AG10803 (cell line): ENCODE results near the gene HES3.
A peak's percentile ranks its signal among the peaks of the same experiment; 100 is the strongest.

Source experiments
- DNase-seq: peaks from one replicate; pipeline ENCODE4 v3.0.0; 2010; ENCODE audit warnings: low read depth
- H3K4me3 ChIP-seq: 2 replicates; pipeline ENCODE4 v1.5.1; 2011; ENCODE audit warnings: mild to moderate bottlenecking, low read length, control low read depth
- TF ChIP-seq, protein P1 (sequence below): conservative IDR thresholded peaks from 2 replicates; pipeline ENCODE4 v1.5.1; 2011; ENCODE audit warnings: mild to moderate bottlenecking, low read length, control low read depth, inconsistent platforms

The HES3 gene

DNA sequence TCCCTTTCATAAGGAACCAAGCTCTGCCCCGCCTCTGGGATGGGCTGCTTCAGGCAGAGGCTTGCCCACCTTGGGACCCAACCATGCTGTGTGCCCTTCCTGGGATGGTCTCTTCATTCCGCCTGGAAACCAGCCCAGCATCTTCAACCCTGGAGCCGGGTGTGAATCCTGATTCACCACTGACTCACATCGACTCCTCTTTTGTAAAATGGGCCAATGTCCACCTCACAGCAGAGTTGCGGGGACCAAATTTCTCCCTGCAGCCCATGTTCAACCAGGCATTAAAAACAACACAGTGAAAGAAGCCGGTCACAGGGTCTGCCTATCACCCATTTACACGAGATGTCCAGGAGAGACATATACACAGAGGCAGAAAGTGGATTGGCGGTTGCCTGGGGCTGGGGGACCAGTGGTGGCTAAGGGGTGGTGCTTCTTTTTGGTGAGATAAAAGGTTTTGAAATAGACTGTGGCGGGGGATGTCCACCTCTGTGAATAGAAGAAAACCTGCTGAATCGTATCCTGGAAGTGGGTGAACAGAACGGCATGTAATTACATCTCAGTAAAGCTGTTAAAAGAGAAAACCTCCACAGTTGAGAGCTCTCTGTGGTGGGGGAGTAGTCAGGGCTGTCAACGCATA, 23.8 kb downstream of the HES3 start:
- DNase-seq, result no peak
- H3K4me3 ChIP-seq, result no peak overlapping the region
- TF ChIP-seq, protein P1, sequence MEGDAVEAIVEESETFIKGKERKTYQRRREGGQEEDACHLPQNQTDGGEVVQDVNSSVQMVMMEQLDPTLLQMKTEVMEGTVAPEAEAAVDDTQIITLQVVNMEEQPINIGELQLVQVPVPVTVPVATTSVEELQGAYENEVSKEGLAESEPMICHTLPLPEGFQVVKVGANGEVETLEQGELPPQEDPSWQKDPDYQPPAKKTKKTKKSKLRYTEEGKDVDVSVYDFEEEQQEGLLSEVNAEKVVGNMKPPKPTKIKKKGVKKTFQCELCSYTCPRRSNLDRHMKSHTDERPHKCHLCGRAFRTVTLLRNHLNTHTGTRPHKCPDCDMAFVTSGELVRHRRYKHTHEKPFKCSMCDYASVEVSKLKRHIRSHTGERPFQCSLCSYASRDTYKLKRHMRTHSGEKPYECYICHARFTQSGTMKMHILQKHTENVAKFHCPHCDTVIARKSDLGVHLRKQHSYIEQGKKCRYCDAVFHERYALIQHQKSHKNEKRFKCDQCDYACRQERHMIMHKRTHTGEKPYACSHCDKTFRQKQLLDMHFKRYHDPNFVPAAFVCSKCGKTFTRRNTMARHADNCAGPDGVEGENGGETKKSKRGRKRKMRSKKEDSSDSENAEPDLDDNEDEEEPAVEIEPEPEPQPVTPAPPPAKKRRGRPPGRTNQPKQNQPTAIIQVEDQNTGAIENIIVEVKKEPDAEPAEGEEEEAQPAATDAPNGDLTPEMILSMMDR, result no peak

DNA sequence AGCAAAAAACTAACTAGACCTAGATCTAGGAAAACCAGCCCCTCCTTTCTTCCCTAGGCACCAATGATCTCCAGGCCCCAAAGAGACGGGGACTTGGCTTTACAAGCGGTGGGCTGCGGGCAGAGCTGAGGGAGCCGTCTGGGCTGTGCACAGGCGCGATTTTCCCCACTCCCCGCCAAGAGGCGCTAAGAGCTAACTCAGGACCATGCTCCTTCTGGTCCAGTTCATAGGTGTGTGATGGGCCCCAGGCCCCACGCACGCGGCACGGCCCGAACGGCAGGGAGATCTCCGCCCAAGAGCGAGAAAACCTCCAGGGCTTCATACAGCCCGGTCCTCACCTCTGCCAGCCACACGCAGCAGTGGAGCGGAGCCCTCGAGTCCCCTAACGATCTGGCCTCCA, 24.4 kb downstream of the HES3 start:
- TF ChIP-seq, protein P1, result no peak
- H3K4me3 ChIP-seq, result no peak overlapping the region

DNA sequence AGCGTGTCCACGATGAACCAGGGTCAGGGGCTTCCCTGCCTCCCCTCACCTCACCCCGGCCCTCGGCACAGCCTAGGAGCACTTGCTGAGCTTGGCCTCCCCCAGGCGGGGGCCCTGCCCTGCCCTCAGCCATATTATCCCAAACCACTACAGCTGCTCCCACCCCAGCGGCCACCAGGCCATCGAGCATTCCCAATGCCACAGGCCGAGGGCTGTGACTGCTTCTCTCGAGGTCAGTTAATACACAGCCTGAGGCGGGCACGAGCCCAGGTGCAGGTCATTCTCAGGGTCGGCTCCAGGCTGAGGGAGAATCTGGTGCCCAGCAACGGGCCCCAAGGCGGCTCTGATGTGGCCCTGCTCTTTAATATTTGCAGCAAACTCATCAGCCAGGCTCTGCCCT, 25.3 kb downstream of the HES3 start:
- no peak overlapping the region for H3K4me3 ChIP-seq
- TF ChIP-seq, protein P1, result no peak
- DNase-seq, result no peak

More for the DNA sequence above, 24.4 kb downstream of the HES3 start:
- DNase-seq, result no peak

DNA sequence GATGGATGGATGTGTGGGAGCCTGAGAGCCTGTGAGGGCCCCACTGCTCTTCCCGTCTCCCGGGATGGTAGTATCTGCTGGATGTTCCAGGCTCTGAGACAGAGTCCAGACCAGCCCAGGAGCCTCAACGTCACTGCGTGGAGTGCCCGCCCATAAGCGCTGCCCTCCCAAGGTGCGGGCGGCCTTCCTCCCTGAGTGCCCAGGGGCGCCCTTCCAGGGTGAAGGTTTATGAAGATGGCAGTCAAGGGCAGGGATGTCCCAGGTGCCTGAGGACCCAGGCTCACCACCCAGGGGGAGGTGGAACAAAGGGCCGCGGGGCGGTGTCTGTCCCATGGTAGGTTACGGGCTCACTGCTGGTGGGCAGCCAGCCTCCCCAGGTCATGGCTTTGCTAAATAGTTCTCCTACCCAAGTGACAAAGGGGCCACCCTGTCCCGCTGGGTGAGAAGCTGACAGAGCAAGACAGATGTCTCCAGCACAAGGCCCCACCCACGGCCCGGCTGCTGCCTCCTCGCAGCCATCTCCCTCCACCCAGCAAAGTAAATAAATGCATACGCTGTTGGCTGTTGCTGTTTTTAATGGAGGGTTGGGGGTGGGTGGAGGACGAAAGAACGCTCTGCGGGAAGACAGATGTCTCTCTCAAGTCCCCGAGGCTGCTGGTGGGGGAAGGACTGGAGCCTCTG, 25.9 kb downstream of the HES3 start:
- no peak for DNase-seq
- no peak overlapping the region for H3K4me3 ChIP-seq
- TF ChIP-seq, protein P1, result no peak

DNA sequence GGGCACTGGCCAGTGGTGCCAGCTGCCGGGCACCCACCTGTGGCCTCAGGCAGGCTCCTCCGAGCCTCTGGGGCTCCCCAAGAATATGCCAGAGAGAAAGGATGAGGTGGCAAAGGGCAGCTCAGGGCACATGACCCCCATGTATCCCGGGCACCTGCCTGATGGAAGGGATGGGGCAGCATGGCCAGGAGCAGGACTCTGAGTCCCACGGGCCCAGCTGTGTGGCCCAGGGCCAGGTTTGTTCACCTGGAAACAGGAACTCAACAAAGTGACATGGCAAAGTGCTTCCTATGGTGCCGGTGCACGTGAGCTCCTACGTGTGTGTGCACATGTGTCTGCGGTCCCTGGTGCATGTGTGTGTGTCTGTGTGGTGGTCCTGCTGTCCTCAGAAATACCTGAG, 26.4 kb downstream of the HES3 start:
- no peak for DNase-seq
- TF ChIP-seq, protein P1, result no peak

DNA sequence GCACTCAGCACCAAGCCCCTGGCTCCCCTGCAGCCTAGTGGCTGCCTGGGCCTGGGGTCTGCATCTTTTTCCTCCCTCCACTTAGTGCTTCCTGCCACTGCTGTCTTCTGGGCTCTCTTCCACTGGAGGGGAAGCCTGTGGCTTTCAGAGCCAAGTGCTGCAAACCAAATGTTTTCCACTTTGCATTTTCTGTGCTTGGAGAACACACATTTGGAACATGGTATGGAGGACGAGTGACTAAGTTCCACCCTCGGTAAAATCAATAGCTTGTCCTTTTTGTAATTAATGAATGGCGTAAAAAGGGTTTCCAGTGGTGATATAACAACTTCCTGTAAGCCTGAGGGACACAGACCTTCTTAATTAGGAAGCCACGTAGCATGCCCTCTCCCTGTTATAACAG, 27.0 kb downstream of the HES3 start:
- peak; percentile 34 for DNase-seq
- TF ChIP-seq, protein P1, result 0 out of 2 replicates have a peak, but pooled peaks have one; percentile 2
- H3K4me3 ChIP-seq, result no peak overlapping the region

More for the DNA sequence above, 26.4 kb downstream of the HES3 start:
- no peak overlapping the region for H3K4me3 ChIP-seq

DNA sequence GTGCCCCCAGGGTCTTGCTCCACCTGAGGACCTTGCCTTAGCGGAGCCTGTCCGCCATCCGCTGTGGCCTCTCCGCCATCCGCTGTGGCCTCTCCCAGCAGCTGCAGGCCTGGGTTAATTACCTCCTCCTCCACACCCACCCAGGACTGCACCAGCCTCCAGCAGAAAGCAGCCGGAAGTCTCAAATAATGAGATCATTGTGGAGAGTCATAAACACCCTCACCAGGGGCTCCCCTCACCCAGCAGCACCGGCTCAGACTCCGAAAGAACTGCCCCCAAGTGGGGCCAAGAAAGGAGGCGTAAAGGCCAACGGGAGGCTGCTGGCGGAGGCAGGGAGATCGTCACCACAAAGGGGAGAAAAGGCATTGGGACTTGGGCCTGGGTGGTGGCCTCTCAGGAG, 27.6 kb downstream of the HES3 start:
- TF ChIP-seq, protein P1, result no peak
- no peak overlapping the region for H3K4me3 ChIP-seq
- DNase-seq, result peak; percentile 31
